ENCODE data around the gene AUH.

DNA sequence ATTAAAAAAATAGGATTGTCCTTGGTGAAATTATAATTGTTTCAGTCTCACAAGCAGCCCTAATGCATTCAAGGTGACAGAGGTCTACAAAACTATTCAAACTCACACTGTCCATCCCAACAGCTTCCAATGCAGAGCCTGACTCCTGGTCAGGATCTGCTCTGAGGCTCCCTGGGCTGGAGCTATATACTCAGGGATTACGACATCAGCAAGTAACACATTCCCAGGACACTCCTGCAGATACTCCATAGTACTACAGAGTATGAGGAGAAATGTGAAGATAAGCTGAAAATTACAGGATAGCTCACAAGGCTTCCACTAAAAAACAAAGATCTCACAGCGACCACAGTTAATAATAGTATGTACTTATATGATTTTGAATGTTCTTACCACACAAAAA is 130.1 kb downstream of the AUH start:
- TF ChIP-seq EZH2 (IDR thresholded peaks at IDR 0.05) (no peak), EZH2phosphoT487 (IDR thresholded peaks at IDR 0.05; ENCODE audit: borderline replicate concordance) (no peak), CEBPB (IDR thresholded peaks at IDR 0.05; ENCODE audit: low read depth) (no peak), CBX3 (IDR thresholded peaks at IDR 0.05; ENCODE audit: low read depth) (no peak), ZFX (IDR thresholded peaks at IDR 0.05) (no peak)
- TF ChIP-seq, protein P1, sequence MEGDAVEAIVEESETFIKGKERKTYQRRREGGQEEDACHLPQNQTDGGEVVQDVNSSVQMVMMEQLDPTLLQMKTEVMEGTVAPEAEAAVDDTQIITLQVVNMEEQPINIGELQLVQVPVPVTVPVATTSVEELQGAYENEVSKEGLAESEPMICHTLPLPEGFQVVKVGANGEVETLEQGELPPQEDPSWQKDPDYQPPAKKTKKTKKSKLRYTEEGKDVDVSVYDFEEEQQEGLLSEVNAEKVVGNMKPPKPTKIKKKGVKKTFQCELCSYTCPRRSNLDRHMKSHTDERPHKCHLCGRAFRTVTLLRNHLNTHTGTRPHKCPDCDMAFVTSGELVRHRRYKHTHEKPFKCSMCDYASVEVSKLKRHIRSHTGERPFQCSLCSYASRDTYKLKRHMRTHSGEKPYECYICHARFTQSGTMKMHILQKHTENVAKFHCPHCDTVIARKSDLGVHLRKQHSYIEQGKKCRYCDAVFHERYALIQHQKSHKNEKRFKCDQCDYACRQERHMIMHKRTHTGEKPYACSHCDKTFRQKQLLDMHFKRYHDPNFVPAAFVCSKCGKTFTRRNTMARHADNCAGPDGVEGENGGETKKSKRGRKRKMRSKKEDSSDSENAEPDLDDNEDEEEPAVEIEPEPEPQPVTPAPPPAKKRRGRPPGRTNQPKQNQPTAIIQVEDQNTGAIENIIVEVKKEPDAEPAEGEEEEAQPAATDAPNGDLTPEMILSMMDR (IDR thresholded peaks at IDR 0.05 in 2 of 3, conservative IDR thresholded peaks at IDR 0.05 in 1 of 3; ENCODE audit: borderline replicate concordance in 1 of 3, insufficient read depth in 1 of 3, low read depth in 2 of 3, low read length in 2 of 3), result no peak
- TF ChIP-seq, protein P2, sequence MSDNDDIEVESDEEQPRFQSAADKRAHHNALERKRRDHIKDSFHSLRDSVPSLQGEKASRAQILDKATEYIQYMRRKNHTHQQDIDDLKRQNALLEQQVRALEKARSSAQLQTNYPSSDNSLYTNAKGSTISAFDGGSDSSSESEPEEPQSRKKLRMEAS (IDR thresholded peaks at IDR 0.05), result no peak

All from HCT116 (cell line).